Measurements from ENCODE around the gene CRYBA4. TPM values are rescaled to one million over a fixed set of nuclear protein-coding genes. Genes with fewer than 3 reads are reported as not detected.

Gene CRYBA4
- total and polyA plus RNA-seq, 2 experiments from 2014 or later: 1.5 TPM; not detected in 1

DNA sequence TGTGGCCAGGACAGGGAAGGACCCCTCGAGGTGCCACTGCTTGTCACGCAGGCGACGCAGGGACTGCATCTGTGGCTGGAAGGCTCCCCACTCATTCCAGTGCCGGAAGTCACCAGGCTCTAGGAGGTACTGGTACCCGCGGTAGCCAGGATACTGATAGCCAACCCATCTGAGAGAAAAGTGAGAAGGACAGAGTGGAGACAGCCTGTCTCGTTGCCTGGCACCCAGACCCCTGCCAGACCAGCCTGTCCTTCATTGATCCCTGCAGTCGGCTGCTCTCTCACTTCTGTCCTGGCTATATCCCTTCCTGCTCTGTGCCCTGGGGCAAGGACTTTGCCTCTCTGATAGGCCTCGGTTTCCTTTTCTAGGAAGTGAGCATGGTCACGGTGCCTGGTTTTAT is 22.3 kb upstream of the CRYBA4 start (continued):
- no peak for TF ChIP-seq JUNB (IDR thresholded peaks at IDR 0.05; ENCODE audit: unreplicated experiment)
- TF ChIP-seq, protein P1, sequence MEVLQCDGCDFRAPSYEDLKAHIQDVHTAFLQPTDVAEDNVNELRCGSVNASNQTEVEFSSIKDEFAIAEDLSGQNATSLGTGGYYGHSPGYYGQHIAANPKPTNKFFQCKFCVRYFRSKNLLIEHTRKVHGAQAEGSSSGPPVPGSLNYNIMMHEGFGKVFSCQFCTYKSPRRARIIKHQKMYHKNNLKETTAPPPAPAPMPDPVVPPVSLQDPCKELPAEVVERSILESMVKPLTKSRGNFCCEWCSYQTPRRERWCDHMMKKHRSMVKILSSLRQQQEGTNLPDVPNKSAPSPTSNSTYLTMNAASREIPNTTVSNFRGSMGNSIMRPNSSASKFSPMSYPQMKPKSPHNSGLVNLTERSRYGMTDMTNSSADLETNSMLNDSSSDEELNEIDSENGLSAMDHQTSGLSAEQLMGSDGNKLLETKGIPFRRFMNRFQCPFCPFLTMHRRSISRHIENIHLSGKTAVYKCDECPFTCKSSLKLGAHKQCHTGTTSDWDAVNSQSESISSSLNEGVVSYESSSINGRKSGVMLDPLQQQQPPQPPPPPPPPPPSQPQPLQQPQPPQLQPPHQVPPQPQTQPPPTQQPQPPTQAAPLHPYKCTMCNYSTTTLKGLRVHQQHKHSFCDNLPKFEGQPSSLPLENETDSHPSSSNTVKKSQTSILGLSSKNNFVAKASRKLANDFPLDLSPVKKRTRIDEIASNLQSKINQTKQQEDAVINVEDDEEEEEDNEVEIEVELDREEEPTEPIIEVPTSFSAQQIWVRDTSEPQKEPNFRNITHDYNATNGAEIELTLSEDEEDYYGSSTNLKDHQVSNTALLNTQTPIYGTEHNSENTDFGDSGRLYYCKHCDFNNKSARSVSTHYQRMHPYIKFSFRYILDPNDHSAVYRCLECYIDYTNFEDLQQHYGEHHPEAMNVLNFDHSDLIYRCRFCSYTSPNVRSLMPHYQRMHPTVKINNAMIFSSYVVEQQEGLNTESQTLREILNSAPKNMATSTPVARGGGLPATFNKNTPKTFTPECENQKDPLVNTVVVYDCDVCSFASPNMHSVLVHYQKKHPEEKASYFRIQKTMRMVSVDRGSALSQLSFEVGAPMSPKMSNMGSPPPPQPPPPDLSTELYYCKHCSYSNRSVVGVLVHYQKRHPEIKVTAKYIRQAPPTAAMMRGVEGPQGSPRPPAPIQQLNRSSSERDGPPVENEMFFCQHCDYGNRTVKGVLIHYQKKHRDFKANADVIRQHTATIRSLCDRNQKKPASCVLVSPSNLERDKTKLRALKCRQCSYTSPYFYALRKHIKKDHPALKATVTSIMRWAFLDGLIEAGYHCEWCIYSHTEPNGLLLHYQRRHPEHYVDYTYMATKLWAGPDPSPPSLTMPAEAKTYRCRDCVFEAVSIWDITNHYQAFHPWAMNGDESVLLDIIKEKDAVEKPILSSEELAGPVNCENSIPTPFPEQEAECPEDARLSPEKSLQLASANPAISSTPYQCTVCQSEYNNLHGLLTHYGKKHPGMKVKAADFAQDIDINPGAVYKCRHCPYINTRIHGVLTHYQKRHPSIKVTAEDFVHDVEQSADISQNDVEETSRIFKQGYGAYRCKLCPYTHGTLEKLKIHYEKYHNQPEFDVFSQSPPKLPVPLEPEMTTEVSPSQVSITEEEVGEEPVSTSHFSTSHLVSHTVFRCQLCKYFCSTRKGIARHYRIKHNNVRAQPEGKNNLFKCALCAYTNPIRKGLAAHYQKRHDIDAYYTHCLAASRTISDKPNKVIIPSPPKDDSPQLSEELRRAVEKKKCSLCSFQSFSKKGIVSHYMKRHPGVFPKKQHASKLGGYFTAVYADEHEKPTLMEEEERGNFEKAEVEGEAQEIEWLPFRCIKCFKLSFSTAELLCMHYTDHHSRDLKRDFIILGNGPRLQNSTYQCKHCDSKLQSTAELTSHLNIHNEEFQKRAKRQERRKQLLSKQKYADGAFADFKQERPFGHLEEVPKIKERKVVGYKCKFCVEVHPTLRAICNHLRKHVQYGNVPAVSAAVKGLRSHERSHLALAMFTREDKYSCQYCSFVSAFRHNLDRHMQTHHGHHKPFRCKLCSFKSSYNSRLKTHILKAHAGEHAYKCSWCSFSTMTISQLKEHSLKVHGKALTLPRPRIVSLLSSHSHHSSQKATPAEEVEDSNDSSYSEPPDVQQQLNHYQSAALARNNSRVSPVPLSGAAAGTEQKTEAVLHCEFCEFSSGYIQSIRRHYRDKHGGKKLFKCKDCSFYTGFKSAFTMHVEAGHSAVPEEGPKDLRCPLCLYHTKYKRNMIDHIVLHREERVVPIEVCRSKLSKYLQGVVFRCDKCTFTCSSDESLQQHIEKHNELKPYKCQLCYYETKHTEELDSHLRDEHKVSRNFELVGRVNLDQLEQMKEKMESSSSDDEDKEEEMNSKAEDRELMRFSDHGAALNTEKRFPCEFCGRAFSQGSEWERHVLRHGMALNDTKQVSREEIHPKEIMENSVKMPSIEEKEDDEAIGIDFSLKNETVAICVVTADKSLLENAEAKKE (CRISPR knock-in tag; IDR thresholded peaks at IDR 0.05): no peak

DNA sequence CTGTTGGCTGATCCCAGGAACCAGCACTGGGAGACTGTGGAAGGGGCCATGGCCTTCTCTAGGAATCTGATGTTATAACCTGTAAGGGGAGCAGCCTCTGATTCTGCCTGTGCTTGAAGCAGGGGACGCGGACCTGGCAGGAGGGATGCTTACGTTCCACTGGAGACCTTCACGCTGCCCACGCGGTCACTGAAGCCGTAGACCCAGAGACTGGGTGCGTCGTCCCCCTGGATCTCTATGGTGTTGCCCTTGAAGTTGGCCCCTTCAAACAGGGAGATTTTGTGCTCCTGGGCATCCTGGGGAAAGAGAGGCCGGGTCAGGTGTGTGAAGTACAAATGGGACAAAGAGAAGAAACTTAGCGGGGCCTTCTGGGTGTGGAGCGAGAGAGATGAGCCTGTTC is 20.0 kb upstream of the CRYBA4 start:
- Mint-ChIP-seq H3K27ac (no peak overlapping the region), H3K4me1 (no peaks in the 10 kb centered on the region), H3K36me3 (ENCODE audit: low read depth) (no peaks in the 10 kb centered on the region), H3K4me3 (no peak overlapping the region), H3K27me3 (ENCODE audit: insufficient read depth, low read depth, poor library complexity) (peaks cover 6% of the 10 kb centered on the region), H3K9me3 (no peaks in the 10 kb centered on the region)
- Histone ChIP-seq H3F3A (replicated peaks; ENCODE audit: low read depth) (no peaks in the 10 kb centered on the region), H2AFZ (peak overlapping the region; percentile 72; the same call in 1 of the 2 replicates), H3K79me2 (replicated peaks; ENCODE audit: insufficient read depth) (no peaks in the 10 kb centered on the region), H3K27me3 (ENCODE audit: insufficient read depth) (no peaks in the 10 kb centered on the region), H3K9me2 (ENCODE audit: insufficient read depth) (peaks cover 2% of the 10 kb centered on the region; the same call in 1 of the 2 replicates), H3K36me3 (ENCODE audit: insufficient read depth) (no peaks in the 10 kb centered on the region), H3K4me1 (ENCODE audit: insufficient read depth) (no peaks in the 10 kb centered on the region), H3K4me2 (no peak overlapping the region), H3K4me3 (no peak overlapping the region), H3K27ac (ENCODE audit: low read depth) (no peak overlapping the region), H4K20me1 (replicated peaks; ENCODE audit: insufficient read depth) (no peaks in the 10 kb centered on the region)
- DNase-seq (ENCODE audit: low spot score) (no peak), ATAC-seq (no peak; the same call in 2 of the 3 replicates)
- TF ChIP-seq EZH2 (IDR thresholded peaks at IDR 0.05; ENCODE audit: low read depth, unreplicated experiment) (no peak), POLR2AphosphoS5 (IDR thresholded peaks at IDR 0.05; ENCODE audit: low read depth) (no peak)
- TF ChIP-seq, protein P2, sequence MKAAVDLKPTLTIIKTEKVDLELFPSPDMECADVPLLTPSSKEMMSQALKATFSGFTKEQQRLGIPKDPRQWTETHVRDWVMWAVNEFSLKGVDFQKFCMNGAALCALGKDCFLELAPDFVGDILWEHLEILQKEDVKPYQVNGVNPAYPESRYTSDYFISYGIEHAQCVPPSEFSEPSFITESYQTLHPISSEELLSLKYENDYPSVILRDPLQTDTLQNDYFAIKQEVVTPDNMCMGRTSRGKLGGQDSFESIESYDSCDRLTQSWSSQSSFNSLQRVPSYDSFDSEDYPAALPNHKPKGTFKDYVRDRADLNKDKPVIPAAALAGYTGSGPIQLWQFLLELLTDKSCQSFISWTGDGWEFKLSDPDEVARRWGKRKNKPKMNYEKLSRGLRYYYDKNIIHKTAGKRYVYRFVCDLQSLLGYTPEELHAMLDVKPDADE (IDR thresholded peaks at IDR 0.05): no peak
- TF ChIP-seq, protein P1 (CRISPR knock-in tag; IDR thresholded peaks at IDR 0.05): no peak

Data from GM23338 (cell line).